Testis (tissue), 2 donors: Measurements from ENCODE around the gene TMPRSS15.

Source experiments
- CTCF ChIP-seq, 3 experiments: fragments of 450-650 bp in 2 of 3; fragments of 200-600 bp in 1 of 3; sonication (generic) in 1 of 3; IDR thresholded peaks; one replicate each; pipeline ENCODE4 v1.5.1; 2016 to 2019; ENCODE audit warnings: antibody characterized with exemption in 3 of 3, mild to moderate bottlenecking in 2 of 3, moderate library complexity in 1 of 3
- POLR2A ChIP-seq: fragments of 450-650 bp; IDR thresholded peaks from one replicate; pipeline ENCODE4 v1.6.1; 2017; ENCODE audit warnings: antibody characterized with exemption, mild to moderate bottlenecking, moderate library complexity

GRCh38 chr21:18430341-18430740 is 26.8 kb upstream of the TMPRSS15 start:
- TF ChIP-seq CTCF (IDR thresholded peaks at IDR 0.05) = no peak
- no peak for TF ChIP-seq POLR2A
